DOHH2 (cell line): ENCODE data around the gene KCNC4.
A peak's percentile ranks its signal among the peaks of the same experiment; 100 is the strongest.

Experiments used
- H3F3A ChIP-seq: fragments of 200-600 bp; sonication (generic), shearing (Covaris generic); 2 replicates; pipeline ENCODE4 v1.6.0; 2016; ENCODE audit warnings: antibody characterized with exemption, mild to moderate bottlenecking; ENCODE audit not compliant: control insufficient read depth, insufficient read depth
- H3K27ac ChIP-seq: fragments of 200-600 bp; sonication (generic); 2 replicates; pipeline ENCODE4 v1.5.1; 2014; ENCODE audit warnings: low read depth, mild to moderate bottlenecking, low read length, moderate library complexity
- H3K27me3 ChIP-seq: fragments of 200-600 bp; sonication (generic); 2 replicates; pipeline ENCODE4 v1.6.1; 2014; ENCODE audit warnings: mild to moderate bottlenecking, low read length, mixed read lengths; ENCODE audit not compliant: control insufficient read depth
- H3K36me3 ChIP-seq: fragments of 200-600 bp; sonication (generic); 2 replicates; pipeline ENCODE4 v1.6.1; 2014; ENCODE audit warnings: mild to moderate bottlenecking, low read length, moderate library complexity, mixed read lengths; ENCODE audit not compliant: control insufficient read depth
- H3K4me1 ChIP-seq: fragments of 200-600 bp; sonication (generic); 2 replicates; pipeline ENCODE4 v1.6.1; 2014; ENCODE audit warnings: mild to moderate bottlenecking, low read length, mixed read lengths; ENCODE audit not compliant: control insufficient read depth
- H3K4me2 ChIP-seq: fragments of 200-600 bp; sonication (generic); 2 replicates; pipeline ENCODE4 v1.6.0; 2014; ENCODE audit warnings: mild to moderate bottlenecking, low read length, moderate library complexity
- H3K4me3 ChIP-seq: fragments of 200-600 bp; sonication (generic); 2 replicates; pipeline ENCODE4 v1.5.1; 2014; ENCODE audit warnings: mild to moderate bottlenecking, low read length, mixed read lengths
- H3K79me2 ChIP-seq: fragments of 200-600 bp; sonication (generic); 2 replicates; pipeline ENCODE4 v1.6.1; 2014; ENCODE audit warnings: mild to moderate bottlenecking, low read length, mixed read lengths; ENCODE audit not compliant: control insufficient read depth
- H3K9me2 ChIP-seq: fragments of 200-600 bp; sonication (generic); replicated peaks from 2 replicates; pipeline ENCODE4 v1.6.1; 2014; ENCODE audit warnings: mild to moderate bottlenecking, low read length, mixed read lengths; ENCODE audit not compliant: control insufficient read depth
- H3K9me3 ChIP-seq: fragments of 200-600 bp; sonication (generic); 2 replicates; pipeline ENCODE4 v1.6.1; 2014; ENCODE audit warnings: antibody characterized with exemption, low read length, mixed read lengths; ENCODE audit not compliant: control insufficient read depth, insufficient read depth
- H4K20me1 ChIP-seq: fragments of 200-600 bp; sonication (generic); 2 replicates; pipeline ENCODE4 v1.6.0; 2014; ENCODE audit warnings: low read depth, mild to moderate bottlenecking, antibody characterized with exemption, low read length, moderate library complexity; ENCODE audit not compliant: control insufficient read depth, insufficient read depth
- CTCF ChIP-seq: fragments of 200-600 bp; sonication (generic); IDR thresholded peaks from one replicate; pipeline ENCODE4 v1.5.1; 2014; ENCODE audit warnings: antibody characterized with exemption, mild to moderate bottlenecking, low read depth, low read length; ENCODE audit not compliant: poor library complexity, severe bottlenecking
- EZH2phosphoT487 ChIP-seq: fragments of 200-600 bp; sonication (generic); IDR thresholded peaks from 2 replicates; pipeline ENCODE4 v1.6.1; 2017; ENCODE audit warnings: borderline replicate concordance, mild to moderate bottlenecking, antibody characterized with exemption, low read length, moderate library complexity, mixed read lengths

KCNC4 gene

GRCh38 chr1:110206261-110206920, 3.7 kb upstream of the KCNC4 start:
- Histone ChIP-seq H3K27ac (no peak overlapping the region), H3K4me3 (no peak overlapping the region), H3K9me3 (no peaks in the 10 kb centered on the region), H3K27me3 (no peaks in the 10 kb centered on the region), H3K36me3 (no peaks in the 10 kb centered on the region), H4K20me1 (no peaks in the 10 kb centered on the region), H3F3A (peaks cover 6% of the 10 kb centered on the region), H3K4me2 (no peak overlapping the region), H3K4me1 (peaks cover 26% of the 10 kb centered on the region), H3K79me2 (0 out of 2 replicates have a peak, but pooled peaks cover 2% of the 10 kb centered on the region), H3K9me2 (no peaks in the 10 kb centered on the region)
- TF ChIP-seq EZH2phosphoT487 (no peak), CTCF (no peak)

- H3K79me2 ChIP-seq = 0 out of 2 replicates have a peak, but pooled peaks cover 4% of the 10 kb centered on the region
- no peaks in the 10 kb centered on the region for H3K27me3 ChIP-seq
- no peaks in the 10 kb centered on the region for H3K9me3 ChIP-seq
- no peak overlapping the region for H3K4me3 ChIP-seq
- no peaks in the 10 kb centered on the region for H3K36me3 ChIP-seq
- peaks cover 40% of the 10 kb centered on the region for H3K4me1 ChIP-seq
- no peaks in the 10 kb centered on the region for H4K20me1 ChIP-seq
- H3F3A ChIP-seq = peaks cover 6% of the 10 kb centered on the region
- no peaks in the 10 kb centered on the region for H3K9me2 ChIP-seq
- no peak overlapping the region for H3K27ac ChIP-seq
- TF ChIP-seq EZH2phosphoT487 = no peak
- TF ChIP-seq CTCF = peak; percentile 83
- H3K4me2 ChIP-seq = no peak overlapping the region
Observed at GRCh38 chr1:110207831-110208230, 2.3 kb upstream of the KCNC4 start.

GRCh38 chr1:110208916-110209645, 1.0 kb upstream of the KCNC4 start:
- Histone ChIP-seq H3K27ac (no peak overlapping the region), H3K4me3 (peak overlapping the region; percentile 82)

More at GRCh38 chr1:110208916-110209645, 1.0 kb upstream of the KCNC4 start:
- Histone ChIP-seq H3K9me3 (no peaks in the 10 kb centered on the region), H3K4me1 (peaks cover 33% of the 10 kb centered on the region), H3K4me2 (peak overlapping the region; percentile 97), H3K27me3 (no peaks in the 10 kb centered on the region), H3K79me2 (0 out of 2 replicates have a peak, but pooled peaks cover 4% of the 10 kb centered on the region), H3K9me2 (no peaks in the 10 kb centered on the region), H4K20me1 (no peaks in the 10 kb centered on the region), H3F3A (peaks cover 6% of the 10 kb centered on the region), H3K36me3 (no peaks in the 10 kb centered on the region)
- TF ChIP-seq CTCF (no peak), EZH2phosphoT487 (no peak)
